ENCODE results near the gene SERPINA9.

Gene SERPINA9

DNA sequence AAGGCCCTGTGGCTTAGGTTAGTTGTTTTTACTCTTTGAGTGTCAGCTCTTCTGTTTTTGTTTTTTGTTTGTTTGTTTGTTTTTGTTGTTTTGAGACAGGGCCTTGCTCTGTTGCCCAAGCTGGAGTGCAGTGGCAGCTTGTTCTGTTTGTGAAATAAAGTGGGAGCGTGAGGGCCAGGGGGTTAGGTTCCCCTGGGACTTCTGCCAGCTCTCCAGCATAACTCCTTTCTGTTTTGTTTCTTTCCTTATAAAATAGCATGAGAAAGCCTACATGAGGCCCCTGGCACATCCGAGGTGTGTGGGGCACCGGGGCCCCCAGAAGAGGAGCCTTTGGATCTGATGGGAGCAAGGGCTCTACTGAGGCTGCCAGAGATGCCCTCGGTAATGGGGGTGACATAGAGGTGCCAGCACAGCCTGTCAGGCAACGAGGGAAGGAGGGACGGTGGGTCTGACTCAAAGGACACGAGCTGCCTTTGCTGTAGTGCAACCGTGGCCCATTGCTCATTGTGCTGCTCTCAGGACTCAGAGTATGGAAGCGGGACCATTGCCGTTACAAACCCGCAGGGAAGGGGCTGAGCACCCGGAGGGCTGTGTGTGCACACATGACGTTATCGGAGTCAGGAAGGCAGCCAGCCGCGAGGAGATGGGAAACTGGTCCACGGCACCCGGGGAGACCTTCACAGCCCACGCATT is 14.3 kb downstream of the SERPINA9 start:
- DNase-seq, result no peak

DNA sequence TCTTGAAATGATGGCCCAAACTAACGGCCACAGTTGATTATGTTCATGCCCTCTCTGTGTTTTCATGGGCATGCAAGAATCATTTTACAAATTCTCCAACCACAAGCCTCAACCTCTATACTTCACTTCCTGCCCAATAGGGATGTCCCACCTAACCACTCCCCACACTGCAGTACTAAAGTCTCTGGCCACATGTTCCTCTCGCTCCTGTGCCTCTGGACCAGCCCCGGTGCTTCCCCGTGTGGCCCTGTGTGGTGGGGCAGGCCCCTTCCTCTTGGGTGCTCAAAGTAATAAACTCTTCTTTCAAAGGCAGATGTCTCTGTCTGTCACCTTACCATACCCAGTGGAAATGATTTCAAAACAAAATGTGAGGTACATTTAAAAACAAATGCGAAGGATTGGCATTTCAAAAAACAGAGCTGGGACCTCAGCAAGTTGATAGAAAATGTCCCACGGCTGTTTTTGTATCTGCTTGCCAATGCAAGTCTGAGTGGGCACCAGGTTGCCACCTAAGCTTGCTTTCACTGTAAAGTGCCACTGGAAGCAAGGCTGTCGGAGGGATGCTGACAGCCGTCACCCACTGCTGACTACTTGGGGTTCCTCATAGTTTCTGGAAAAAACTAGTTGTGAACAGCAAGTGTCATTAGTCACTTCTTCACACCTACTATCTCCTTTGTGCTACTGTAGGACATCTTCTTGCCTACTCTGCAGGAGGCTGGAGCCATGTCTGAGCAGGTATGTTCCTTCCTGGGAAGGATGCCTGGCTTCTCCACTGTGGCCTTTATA is 15.2 kb downstream of the SERPINA9 start:
- DNase-seq, result no peak

DNA sequence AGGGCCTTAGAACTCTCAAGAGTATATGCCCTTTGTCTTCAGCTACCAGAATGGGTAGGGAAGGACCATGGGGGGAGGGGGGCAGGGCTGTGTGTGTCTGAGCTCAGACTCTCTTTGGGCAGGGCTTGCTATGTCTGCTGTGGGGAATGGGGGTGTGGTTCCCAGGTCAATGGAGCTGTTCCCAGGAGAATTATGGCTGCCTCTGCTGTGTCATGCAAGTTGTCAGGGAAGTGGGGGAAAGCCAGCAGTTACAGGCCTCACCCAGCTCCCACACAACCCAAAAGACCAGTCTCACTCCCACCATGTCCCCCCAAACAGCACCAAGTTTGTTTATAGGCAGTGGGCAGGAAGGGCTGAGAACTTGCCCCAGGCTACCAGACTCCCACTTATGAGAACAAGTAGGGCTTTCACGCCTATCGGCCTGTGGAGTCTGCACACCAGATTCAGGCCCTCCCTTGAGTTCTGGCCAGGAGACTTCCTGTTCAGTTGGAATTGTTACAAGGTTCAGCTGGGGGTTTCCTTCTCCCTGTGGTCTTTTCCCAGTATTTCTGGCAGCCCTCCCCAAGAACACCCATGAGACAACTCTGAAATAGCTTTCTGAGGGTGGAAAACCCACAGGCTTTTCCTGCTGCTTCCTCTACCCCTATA is 17.3 kb downstream of the SERPINA9 start:
- no peak for DNase-seq

DNA sequence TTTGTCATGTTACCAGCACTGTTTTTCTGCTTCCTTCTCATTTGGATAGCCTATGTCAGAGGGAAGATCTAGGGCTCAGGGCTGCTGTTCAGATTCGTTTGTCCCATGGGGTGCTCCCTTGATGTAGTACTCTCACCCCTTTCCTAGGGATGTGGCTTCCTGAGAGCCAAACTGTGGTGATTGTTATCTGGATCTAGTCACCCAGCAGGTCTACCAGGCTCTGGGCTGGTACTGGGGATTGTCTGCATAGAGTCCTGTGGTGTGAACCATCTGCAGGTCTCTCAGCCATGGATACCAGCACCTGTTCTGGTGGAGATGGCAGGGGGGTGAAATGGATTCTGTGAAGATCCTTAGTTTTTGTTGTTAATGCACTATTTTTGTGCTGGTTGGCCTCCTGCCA is 17.9 kb downstream of the SERPINA9 start:
- no peak for DNase-seq

DNA sequence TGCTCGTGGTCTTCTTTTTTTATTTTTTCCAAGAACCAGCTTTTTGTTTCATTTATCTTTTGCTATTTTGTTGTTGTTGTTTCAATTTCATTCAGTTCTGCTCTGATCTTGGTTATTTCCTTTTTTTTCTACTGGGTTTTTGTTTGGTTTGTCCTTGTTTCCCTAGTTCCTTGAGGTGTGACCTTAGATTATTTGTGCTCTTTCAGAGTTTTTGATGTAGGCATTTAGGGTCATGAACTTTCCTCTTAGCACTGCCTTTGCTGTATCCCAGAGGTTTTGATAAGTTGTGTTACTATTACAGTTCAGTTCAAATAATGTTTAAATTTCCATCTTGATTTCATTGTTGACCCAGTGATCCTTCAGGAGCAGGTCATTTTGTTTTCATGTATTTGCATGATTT is 20.1 kb downstream of the SERPINA9 start:
- no peak for DNase-seq

DNA sequence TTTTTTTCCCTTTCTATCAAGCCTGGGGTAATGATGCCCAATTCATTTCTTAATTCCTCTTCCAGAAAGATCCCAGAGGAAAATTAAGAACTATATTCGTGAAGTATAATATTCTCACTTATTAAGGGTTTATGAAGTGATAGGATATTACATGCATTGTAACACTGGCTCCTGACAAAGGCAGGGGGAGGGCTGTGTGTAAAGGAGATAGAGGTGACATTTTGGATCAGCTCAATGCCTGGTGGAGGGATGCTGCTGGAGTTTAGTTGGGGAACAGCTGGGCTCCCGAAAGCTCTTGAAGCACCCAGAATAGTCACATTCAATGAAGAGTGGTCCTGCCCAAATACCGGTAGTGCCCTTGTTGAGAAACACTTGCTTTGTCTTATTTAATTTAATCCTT is 24.2 kb downstream of the SERPINA9 start:
- no peak for DNase-seq

DNA sequence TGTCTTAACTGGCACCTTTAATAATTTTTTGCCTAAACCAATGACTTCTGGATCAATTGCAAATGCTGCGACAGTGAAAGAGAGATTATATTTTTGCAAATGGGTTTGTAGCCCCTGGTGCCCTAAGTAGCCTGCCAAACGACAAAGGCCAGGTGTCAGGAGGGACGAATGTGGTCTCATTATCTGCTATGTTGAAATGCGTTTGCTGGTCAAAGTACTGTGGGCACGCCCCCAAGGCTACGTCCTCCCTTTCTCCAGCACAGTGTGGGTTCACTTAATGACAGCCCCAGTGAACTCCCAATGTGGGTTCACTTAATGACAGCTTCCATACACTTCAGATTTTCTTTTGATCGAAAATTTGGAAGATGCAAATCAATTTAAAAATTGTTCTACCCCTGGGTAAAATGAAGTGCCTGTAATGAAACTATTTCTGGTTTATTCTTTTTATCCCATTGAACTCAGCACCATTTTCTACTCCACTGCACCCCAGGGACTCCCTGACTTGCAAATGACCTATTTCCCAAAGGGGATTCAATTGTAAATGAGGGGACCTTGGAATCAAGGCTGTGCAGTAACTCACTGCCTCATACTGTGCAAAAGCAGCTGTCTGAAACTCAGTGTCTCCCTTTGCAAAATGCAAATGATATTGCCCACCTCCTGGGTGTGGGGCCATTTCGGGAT is 24.8 kb downstream of the SERPINA9 start:
- DNase-seq, result no peak

DNA sequence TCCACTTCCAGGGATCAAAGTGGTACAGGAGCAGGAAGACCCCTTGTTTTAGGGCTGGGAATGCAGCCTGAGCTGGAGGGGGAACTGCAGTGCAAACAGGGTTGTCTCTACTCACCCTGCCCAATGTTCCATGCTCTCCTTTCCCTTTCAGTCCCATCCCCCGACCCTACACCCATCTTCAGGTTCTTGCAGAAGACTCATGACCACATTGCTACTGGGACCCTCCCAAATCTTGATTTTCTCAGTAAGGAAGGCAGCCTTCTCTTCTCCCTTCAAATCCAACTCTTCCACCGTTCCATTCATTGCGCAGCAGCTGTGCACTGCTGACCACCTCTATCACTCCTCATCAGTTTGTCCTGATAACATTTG is 25.3 kb downstream of the SERPINA9 start:
- no peak for DNase-seq

DNA sequence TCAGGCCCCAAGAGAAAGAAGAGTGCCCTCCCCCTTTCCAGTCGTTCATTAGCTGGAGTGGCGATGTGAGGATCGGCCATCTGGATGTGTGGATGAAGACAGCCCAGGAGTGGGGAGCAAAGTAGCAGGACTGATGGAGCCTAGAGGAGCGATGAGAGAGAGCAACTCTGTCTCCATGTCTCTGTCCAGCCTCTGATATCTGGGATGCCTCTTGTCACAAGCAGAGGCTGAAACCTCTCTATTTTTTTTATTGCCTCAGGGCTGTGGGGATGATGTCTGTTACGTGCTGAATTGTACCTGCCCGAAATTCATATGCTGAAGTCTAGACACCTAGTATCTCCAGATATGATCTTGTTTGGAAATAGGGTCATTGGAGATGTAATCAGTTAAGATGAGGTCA is 26.1 kb downstream of the SERPINA9 start:
- no peak for DNase-seq

DNA sequence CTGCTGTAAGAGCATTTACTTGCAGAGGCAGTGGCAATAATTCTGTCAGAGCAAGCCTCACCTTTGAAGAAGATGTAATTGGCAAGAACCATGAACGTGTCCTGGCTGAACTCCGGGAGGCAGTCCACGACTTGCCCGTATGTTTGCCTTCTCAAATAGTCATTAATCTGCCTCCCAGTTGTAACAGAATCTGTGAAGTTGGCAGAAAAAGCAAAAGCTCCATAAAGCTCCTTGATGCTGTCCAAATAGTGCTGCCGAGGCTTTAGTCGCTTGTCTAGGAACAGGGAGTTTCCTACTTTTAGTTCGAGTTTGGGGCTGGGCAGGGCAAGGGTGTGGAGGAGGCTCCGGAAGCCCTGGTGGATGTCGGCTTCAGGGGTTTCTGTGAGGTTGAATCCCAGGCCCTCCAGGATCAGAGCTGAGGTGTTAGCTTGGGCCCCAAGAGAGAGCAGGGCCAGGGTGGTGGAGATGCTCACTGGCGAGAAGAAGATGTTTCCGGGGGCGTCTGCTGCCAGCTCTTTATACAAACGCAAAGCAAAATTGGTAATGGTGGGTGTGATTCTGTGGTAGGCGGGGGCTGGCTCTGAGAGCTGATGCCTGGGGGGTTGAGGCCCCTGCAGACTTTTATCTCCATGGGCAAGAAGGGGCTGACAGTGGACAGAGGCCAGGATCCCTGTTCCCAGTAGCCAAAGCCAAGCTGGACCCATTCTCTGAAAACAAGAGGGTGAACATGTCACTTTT is 27.8 kb downstream of the SERPINA9 start:
- no peak for DNase-seq

DNA sequence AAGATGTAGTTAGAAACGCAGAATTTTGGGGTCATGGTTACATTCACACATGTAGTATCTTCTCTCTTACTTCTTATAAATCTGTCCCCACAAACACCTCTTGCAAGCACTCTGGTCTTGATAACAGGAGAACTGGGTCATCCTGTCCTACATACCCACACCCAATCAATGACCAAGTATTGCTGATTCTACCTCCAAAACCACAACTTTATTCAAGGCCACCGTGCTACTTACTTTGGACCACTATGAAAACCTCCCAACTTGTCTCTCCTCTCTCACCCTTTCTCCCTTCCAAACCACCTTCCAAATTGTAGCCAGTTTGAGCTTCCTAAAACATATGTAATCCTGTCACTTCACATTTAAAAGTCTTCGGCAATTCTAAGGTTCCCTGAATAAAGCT is 28.8 kb downstream of the SERPINA9 start:
- no peak for DNase-seq

DNA sequence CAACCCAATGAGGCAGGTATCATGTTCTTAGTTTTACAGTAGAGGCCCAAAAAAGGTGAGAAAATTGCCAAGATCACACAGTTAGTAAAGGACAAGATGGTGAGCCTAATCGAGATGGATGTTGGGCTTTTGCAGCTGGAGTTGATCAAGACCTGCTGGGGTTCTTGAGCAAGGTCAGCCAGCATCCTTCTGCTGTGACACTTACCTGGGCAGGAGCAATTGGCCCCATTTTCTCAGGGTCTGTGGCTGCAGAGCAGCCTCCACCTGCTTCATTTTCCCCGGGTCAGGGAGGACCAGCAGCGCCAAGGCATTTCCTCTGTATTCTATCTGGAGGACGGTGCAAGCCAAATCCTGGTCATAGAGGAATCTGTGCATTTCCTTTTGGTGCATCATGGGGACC is 29.9 kb downstream of the SERPINA9 start:
- DNase-seq, result no peak

DNA sequence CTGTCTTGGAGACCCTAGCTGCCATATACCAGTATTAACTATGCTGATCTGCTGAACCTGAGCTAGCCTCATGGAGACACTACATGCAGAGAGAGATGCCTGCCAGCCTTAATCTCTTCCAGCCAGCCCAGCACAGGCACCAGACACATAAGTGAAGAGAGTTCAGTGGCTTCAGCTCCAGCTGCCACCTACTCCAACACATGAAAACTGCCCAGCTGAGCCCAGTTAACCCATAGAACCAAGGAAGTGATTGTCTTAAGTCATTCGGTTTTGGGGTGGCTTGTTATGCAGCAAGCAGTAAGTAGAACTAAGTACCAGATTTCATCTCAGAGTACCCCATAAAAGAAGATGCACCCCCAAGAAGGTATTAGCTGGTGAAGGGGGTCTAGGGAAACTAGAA is 31.0 kb downstream of the SERPINA9 start:
- DNase-seq, result no peak

DNA sequence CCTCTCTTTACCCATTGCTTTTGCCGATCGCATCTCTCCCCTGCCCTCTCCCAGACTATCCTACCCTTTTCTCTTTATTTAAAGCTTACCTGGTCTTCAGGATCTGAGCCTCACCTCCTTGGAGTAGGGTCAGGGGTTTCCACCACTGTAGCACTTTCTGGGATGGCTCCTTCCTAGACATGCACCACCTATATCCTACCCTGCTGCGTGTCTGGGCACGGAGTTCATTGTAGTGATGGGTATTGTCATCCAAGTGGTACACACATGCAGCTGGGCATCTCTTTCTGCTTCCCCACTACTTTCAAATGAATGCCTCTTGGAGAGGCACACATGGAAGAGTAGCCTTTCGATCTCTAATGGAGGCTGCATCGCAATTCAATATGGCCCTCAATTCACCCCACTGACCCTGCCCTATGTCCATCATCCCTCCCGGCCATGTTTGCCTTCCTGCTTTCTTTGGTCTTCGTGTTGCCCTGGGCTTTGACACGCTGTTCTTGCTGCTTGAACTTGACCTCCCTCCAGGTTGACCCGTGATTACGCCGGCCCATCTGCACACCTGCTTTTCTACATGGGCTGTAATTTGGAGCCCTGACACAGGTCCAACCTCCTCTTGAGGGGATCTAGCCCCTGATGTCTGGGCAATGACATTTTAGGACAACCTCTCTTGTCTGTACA is 34.3 kb downstream of the SERPINA9 start:
- no peak for DNase-seq

DNA sequence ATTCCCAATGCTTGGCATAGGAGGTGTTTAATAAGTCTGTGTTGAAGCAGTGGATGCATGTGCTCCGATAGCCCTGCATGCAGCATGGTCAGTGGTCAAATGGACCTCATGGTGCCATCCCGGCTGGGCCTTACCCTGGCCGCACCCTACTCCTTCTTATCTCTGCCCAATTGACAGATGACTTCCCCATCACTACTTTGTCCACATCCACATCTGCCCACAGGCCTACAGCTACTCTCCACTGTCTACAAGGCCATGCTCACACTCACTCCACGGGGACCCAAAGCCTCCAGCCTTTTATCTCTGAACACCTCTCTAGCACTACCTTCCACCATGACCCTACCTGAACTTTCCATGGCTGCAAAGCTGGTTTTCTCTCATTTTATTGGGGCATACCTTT is 34.9 kb downstream of the SERPINA9 start:
- DNase-seq, result no peak

DNA sequence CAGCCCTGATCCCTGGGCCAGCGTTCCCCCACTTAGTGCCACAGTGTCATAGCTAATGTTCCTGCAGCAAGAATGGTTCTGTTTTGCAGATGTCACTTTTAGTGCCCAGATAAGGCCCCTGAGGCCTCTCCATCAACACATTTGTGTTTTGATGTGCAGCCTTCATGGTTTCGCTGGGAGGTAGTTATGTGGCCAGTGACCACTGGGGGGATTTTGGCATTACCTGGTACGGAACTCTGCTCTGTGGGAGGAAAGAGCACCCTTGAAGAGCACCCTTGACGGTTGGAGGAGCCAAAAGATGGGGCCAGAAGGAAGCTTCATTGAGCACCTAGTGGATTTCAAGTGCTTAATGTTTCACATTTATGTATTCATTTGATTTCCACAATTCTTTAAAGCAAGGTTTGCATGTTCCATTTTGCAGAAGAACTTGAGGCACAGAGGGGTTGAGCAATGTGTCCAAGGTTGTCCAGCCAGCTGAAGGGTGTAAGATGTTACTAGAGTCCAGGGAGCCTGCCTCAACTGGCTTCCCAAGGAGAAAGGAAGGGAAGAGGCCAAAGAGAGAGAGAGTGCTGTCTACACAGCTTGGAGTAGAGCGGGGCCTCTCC is 36.4 kb downstream of the SERPINA9 start:
- DNase-seq, result no peak

DNA sequence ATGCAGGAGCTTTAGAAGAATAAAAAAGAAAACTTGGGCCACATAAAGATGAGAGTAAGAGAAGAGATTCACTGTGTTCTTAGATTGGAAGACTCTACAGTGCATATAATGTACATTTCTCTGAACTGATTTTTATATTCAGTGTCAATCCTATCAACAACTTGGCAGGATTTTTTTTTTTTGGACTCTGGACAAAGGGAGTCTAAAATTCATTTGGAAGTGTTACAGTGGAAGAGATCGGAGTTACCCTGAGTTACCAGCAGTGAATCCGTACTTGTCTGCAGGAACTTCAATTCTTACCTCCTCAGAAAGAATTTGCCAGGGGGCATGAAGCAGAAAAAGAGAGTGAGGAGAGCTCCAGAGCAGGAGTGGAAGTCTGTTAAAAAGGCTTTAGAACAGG is 47.4 kb downstream of the SERPINA9 start:
- DNase-seq, result no peak

DNA sequence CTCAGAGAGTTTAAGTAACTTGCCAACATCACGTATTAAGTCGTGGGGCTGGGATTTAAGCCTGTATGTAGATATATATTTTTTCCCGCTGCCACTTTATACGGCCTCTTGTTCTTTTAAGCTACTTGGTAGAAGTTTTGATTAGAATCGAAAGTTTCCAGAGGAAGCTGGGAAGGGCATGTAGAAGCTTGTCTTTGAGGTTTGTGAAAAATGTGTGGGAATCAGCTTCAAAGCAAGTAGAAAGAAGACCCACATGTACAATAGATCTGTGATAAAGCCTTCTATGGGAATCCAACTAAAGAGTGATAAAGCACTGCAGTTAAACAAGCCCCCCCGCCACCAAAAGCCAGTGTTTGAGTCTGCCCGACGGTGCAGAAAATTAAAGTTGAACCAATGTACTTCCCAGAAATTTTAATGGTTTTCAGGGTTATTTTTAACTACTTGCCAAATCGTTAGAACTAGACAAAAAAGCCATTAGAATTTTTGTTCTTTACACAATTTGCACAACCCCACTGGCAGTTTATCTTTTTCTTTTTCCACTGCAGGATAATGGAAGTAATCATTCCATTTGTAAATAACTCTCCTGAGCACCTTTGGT is 48.9 kb downstream of the SERPINA9 start:
- DNase-seq, result no peak

DNA sequence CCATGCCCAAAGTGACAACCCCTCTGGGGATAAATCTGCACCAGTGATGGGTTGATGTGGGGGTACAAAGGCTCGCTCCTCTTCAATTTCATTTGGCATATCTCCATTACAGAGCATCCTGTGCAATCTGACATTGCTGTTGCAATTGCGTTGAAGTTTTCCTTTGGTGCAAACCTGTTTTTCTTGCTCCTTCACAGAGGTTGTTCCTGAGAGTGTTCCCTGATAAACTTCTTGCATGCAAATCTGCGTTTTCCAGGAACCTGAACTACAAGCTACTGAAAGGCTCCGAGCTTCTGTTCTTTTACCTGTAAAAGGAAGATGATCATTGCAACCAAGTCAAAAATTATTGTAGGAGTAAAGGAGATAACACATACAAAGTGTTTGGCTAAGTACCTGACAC is 49.5 kb downstream of the SERPINA9 start:
- no peak for DNase-seq

DNA sequence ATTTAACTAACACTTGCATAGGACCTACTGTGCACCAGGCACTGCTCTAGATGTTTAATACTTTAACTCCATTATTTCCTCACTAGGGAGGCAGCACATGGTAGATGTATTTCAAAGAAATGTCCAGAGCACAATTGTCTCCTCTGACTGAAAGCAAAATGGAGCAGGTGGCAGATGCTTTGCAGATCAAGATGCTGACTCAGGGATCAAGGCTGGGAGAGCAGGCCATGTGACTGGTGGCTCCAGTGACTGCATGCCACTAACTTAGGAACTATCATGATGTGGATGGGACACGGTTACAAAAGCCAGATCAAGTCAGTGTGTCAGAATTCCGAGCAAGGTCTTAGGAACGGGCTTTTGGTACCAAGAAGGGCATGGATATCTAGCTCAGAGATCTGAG is 51.6 kb downstream of the SERPINA9 start:
- DNase-seq, result no peak

DNA sequence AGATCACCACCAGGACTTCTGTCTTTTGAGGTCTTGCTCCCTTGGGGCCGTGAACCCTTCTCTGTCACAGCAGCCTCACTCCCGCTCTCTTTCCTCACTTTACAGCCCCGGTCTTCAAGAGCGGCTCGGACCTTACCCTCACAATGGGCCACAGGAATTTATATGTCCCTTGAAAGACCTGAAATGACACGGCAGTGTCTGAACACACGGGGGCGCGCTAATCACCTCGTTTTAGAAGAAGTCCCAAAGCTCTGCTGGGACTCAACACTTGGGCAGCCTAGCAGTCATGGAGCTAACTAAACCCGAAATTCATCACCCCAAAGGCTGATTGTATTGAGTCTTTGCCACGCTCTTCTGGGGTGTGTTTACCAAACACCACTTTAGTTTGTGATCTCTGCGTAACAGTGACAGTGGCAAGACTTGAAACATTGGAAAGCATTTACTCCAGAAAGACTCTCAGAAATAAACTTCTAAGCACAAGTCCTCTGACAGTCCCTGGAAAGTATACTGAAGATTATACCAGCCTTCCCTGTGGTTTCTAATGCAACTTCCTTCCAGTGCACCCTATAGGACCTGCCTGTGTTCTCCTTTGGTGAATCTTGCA is 52.4 kb downstream of the SERPINA9 start:
- DNase-seq, result peak; percentile 45

Measured in midbrain (tissue), 1 donor.